ENCODE results near the gene KIZ.

KIZ gene, protein sequence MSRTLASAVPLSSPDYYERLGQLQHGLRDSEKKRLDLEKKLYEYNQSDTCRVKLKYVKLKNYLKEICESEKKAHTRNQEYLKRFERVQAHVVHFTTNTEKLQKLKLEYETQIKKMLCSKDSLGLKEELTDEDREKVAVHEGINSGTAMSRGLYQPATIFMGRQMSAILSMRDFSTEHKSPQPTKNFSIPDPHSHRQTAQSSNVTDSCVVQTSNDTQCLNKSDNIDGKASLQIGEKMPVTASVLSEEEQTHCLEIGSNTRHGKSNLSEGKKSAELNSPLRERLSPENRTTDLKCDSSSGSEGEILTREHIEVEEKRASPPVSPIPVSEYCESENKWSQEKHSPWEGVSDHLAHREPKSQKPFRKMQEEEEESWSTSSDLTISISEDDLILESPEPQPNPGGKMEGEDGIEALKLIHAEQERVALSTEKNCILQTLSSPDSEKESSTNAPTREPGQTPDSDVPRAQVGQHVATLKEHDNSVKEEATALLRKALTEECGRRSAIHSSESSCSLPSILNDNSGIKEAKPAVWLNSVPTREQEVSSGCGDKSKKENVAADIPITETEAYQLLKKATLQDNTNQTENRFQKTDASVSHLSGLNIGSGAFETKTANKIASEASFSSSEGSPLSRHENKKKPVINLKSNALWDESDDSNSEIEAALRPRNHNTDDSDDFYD

DNA sequence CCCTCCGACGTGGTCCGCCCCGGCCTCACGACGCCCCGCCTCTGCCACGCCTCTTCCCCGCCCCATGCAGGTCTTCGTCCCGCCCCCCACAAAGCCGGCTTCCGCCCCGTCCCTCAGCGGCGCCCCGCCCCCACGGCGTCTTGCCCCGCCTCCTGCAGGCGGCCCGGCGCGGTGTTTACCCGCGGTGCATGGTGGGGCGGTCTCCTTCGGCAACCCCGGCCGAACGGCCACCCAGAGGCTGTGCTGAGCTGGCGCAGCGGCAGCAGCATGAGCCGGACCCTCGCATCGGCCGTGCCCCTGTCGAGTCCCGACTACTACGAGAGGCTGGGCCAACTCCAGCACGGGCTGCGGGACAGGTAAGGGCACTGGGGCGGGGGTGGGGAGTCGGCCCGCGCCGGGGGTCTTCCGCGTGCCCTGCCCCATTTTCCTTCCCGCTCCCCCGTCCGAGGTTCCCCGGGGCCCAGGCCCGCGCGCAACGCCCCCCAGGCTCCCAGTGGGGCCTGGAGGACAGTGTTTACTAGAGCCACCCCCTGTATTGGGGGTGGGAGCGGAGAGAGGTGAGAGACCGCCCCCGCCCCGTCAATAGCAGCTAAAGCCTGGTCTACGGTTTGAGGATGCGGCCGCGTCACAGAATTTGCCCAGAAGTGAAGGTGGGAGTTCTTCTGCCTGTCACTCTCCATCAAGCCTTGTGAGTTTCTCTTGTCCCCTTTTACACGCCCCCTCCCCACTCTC lies at the start of gene KIZ:
Gene KIZ, plus strand, starts transcription at position 234 of the 732 bp plus-strand sequence. Its CDS starts 34 bp downstream, at position 268.
- TF ChIP-seq, protein P1, sequence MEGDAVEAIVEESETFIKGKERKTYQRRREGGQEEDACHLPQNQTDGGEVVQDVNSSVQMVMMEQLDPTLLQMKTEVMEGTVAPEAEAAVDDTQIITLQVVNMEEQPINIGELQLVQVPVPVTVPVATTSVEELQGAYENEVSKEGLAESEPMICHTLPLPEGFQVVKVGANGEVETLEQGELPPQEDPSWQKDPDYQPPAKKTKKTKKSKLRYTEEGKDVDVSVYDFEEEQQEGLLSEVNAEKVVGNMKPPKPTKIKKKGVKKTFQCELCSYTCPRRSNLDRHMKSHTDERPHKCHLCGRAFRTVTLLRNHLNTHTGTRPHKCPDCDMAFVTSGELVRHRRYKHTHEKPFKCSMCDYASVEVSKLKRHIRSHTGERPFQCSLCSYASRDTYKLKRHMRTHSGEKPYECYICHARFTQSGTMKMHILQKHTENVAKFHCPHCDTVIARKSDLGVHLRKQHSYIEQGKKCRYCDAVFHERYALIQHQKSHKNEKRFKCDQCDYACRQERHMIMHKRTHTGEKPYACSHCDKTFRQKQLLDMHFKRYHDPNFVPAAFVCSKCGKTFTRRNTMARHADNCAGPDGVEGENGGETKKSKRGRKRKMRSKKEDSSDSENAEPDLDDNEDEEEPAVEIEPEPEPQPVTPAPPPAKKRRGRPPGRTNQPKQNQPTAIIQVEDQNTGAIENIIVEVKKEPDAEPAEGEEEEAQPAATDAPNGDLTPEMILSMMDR (IDR thresholded peaks at IDR 0.05; ENCODE audit: insufficient read depth, low read length, missing control alignments), result peak; percentile 51
- DNase-seq (ENCODE audit: low read depth, low spot score), result no peak
- POLR2A ChIA-PET, result interaction anchor here (0.9 to 1.3 kb wide), 3 partner anchors 29 to 177 kb away, joined by 3 to 4 read pairs (median 3); partner anchors contain the start of gene XRN2
- peak within 1 kb of the TSS; percentile 81 for H3K4me3 ChIP-seq (ENCODE audit: low read depth, low read length)
- CTCF ChIA-PET, result interaction anchor here (1.0 to 3.0 kb wide), 5 partner anchors 9 to 288 kb away, joined by 3 to 19 read pairs (median 3); no protein-coding TSS in a partner anchor

DNA sequence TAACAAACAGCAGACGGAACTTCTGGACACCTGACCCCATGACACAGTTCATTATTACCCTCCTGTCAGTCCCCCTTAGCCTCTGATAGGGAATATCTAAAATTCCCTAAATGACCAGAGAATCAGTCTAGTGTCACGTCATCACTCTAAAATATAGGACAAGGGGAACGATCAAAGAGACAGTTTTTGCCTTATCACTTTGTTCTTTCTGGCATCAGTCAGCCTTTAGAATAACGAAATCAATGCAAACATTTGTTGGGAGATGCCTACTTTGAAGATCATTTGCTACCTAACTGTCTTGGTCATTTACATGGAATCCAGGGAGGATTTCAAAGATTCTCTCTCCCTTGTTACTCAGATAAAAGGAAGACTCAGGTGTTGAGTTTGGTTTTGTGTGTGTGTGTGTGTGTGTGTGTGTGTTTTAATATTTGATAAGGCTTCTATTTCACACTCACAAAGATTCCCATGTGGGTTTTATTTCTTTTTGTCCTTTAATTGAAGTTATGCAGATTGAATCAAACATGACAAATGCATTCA lies 48.0 kb upstream of the KIZ start:
- no peak for DNase-seq (ENCODE audit: low read depth, low spot score)
- POLR2A ChIA-PET, result no interaction called here
- CTCF ChIA-PET, result no interaction called here
- H3K4me3 ChIP-seq (ENCODE audit: low read depth, low read length), result no peak overlapping the region
- TF ChIP-seq, protein P1 (IDR thresholded peaks at IDR 0.05; ENCODE audit: insufficient read depth, low read length, missing control alignments), result no peak

DNA sequence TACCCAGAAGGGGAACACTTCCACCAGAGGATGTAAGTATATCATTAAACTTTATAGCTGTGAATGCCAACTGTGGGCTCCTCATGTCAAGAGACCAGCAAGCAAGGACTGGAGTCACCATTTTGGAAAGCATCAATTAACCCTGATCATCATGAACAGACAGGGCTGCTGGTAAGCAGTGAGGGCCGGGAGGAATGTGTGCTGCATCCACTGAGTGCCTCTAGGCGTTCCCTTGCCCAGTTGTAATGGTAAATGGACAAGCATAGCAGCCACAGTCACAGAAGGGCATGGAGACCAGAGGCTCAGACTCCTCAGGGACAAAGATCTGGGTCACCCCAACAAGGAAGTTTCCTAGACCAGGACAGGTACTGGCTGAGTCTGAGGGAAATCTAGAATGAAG lies 43.3 kb upstream of the KIZ start:
- CTCF ChIA-PET, result no interaction called here
- DNase-seq (ENCODE audit: low read depth, low spot score), result no peak
- H3K4me3 ChIP-seq (ENCODE audit: low read depth, low read length), result no peak overlapping the region
- TF ChIP-seq, protein P1 (IDR thresholded peaks at IDR 0.05; ENCODE audit: insufficient read depth, low read length, missing control alignments), result no peak
- POLR2A ChIA-PET, result no interaction called here

DNA sequence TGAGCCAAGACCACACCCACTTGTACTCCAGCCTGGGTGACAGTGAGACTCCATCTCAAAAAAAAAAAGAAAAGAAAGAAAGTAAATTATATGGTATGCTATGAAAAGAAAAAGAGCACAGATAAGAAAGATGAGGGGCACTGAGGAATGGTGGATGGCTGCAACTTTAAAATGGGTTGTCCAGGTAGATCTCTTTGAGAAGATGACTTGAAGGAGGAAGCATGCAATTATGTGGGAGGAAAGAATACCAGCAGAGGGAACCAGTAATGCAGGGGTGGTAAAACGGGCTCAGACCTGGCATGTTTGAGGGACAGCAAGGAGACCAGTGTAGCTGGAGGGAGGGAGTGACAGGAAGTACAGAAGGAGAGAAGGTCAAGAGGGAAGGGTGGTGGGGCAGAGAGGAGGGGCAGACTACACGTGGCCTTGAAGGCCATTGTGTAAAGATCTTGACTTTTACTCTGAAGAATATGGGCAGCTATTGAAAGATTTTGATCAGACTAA lies 42.0 kb upstream of the KIZ start:
- DNase-seq (ENCODE audit: low read depth, low spot score), result no peak
- TF ChIP-seq, protein P1 (IDR thresholded peaks at IDR 0.05; ENCODE audit: insufficient read depth, low read length, missing control alignments), result no peak
- POLR2A ChIA-PET, result no interaction called here
- CTCF ChIA-PET, result no interaction called here
- no peak overlapping the region for H3K4me3 ChIP-seq (ENCODE audit: low read depth, low read length)

DNA sequence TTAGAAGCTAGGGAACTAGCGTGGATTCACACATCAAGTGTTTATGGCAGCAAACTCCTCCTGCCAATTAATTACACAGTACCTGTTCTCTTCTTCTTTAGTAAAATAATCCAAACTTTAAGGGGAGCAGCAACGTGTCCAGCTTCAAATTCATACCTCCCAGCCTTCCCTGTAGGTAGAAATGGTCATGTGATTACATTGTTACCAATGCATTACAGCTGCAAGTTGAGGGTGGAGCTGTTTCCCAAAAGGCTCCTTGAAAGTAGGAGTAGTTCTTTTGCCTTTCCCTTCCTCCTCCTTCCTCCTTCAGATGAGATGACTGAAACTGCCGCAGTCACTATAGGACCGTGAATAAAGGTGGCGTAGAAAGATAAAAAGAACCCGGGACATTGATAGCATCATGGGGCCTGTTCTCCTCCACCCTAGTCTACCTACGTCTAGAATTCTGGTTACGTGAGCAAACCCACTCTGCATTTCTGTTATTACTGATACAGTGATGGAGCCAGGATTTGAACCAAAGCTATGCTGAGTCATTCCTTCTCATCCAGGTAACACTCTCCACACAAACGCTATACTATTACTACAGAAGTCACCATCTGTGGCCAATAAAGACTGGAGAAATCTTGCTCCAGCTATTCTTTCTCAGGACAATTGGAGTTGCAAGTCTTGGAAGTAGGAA lies 37.9 kb upstream of the KIZ start:
- ChIA-PET CTCF (no interaction called here), POLR2A (no interaction called here)
- no peak for DNase-seq (ENCODE audit: low read depth, low spot score)
- no peak overlapping the region for H3K4me3 ChIP-seq (ENCODE audit: low read depth, low read length)
- TF ChIP-seq, protein P1 (IDR thresholded peaks at IDR 0.05; ENCODE audit: insufficient read depth, low read length, missing control alignments), result no peak
